GM10266 (cell line): ENCODE measurements around the gene LARP1B.
"Not testable (repeated sequence)": the region's sequence is repeated elsewhere in the genome, so short reads cannot be mapped to it uniquely, and the experiment has no call there.

ENCODE experiments used
- DNase-seq: peaks from one replicate; pipeline ENCODE4 v3.0.0; 2012; ENCODE audit errors: extremely low spot score
- CTCF ChIP-seq: IDR thresholded peaks from 2 replicates; pipeline ENCODE4 v1.5.1; 2012; ENCODE audit warnings: mild to moderate bottlenecking, low read depth; ENCODE audit not compliant: control insufficient read depth, insufficient read depth; ENCODE audit errors: missing control alignments

LARP1B gene

GRCh38 chr4:128155231-128155855 lies 94.2 kb downstream of the LARP1B start:
- no peak for TF ChIP-seq CTCF
- DNase-seq, result no peak

GRCh38 chr4:128155874-128156456 lies 94.9 kb downstream of the LARP1B start:
- TF ChIP-seq CTCF, result no peak
- no peak for DNase-seq

GRCh38 chr4:128156472-128156871 lies 95.4 kb downstream of the LARP1B start:
- not testable (repeated sequence) for DNase-seq

GRCh38 chr4:128158894-128159293 lies 97.8 kb downstream of the LARP1B start:
- no peak for TF ChIP-seq CTCF
- DNase-seq, result no peak

GRCh38 chr4:128159967-128160366 lies 98.9 kb downstream of the LARP1B start:
- no peak for TF ChIP-seq CTCF
- DNase-seq, result no peak

GRCh38 chr4:128161138-128161537 lies 100.0 kb downstream of the LARP1B start:
- no peak for TF ChIP-seq CTCF
- DNase-seq, result no peak

- DNase-seq, result no peak
- TF ChIP-seq CTCF, result no peak
Observed at GRCh38 chr4:128162434-128162833, 101.3 kb downstream of the LARP1B start.
